Mucosa of rectum (tissue), 2 donors: ENCODE measurements around the gene PHKA2.
"Not testable (repeated sequence)": the region's sequence is repeated elsewhere in the genome, so short reads cannot be mapped to it uniquely, and the experiment has no call there.

Source experiments
- H3K27ac ChIP-seq, 2 donors: one replicate each; pipeline ENCODE4 v1.7.0; 2013; ENCODE audit warnings: inconsistent platforms in 2 of 2, low read depth in 2 of 2, low read length in 2 of 2
- H3K27me3 ChIP-seq, 2 donors: one replicate each; pipeline ENCODE4 v1.7.0; 2013; ENCODE audit warnings: low read length in 2 of 2; ENCODE audit not compliant: control insufficient read depth in 2 of 2, insufficient read depth in 2 of 2
- H3K36me3 ChIP-seq, 2 donors: one replicate each; pipeline ENCODE4 v1.7.0; 2013; ENCODE audit warnings: low read length in 2 of 2; ENCODE audit not compliant: control insufficient read depth in 2 of 2, insufficient read depth in 2 of 2
- H3K4me1 ChIP-seq, 2 donors: one replicate each; pipeline ENCODE4 v1.7.0; 2013; ENCODE audit warnings: low read length in 2 of 2, mild to moderate bottlenecking in 1 of 2; ENCODE audit not compliant: control insufficient read depth in 2 of 2, insufficient read depth in 2 of 2
- H3K4me3 ChIP-seq, 2 donors: one replicate each; pipeline ENCODE4 v1.7.0; 2013; ENCODE audit warnings: low read length in 2 of 2
- H3K9ac ChIP-seq, 2 donors: one replicate each; pipeline ENCODE4 v1.7.0; 2013; ENCODE audit warnings: low read length in 2 of 2, low read depth in 1 of 2, mild to moderate bottlenecking in 1 of 2
- H3K9me3 ChIP-seq, 2 donors: one replicate each; pipeline ENCODE4 v1.7.0; 2013; ENCODE audit warnings: low read length in 2 of 2; ENCODE audit not compliant: control insufficient read depth in 2 of 2
- donor health status: healthy.
- donor health status: Normal muscosa, but diverticular disease.

The PHKA2 gene

GRCh38 chrX:18847901-18848300 lies 136.0 kb downstream of the PHKA2 start:
- not testable (repeated sequence) for H3K9ac ChIP-seq, H3K4me3 ChIP-seq, H3K4me1 ChIP-seq, H3K36me3 ChIP-seq, H3K27ac ChIP-seq, H3K9me3 ChIP-seq, H3K27me3 ChIP-seq
